ENCODE measurements around the gene CHCHD6. TPM values are rescaled to one million over a fixed set of nuclear protein-coding genes. Genes with fewer than 3 reads are reported as not detected.

Gene CHCHD6
- polyA plus RNA-seq, 1 donor from 2014 or later = 102 TPM

GRCh38 chr3:126991366-126992200 lies 287.5 kb downstream of the CHCHD6 start:
- no peak for TF ChIP-seq RAD21 (conservative IDR thresholded peaks at IDR 0.05)
- TF ChIP-seq CTCF (IDR thresholded peaks at IDR 0.05; ENCODE audit: poor library complexity, severe bottlenecking) = no peak
- TF ChIP-seq MXI1 (conservative IDR thresholded peaks at IDR 0.05; ENCODE audit: poor library complexity, severe bottlenecking) = no peak
- TF ChIP-seq SMC3 (conservative IDR thresholded peaks at IDR 0.05; ENCODE audit: poor library complexity) = no peak
- TF ChIP-seq EZH2 (IDR thresholded peaks at IDR 0.05; ENCODE audit: borderline replicate concordance, insufficient read depth, low read length, poor library complexity, severe bottlenecking) = no peak
- TF ChIP-seq POLR2AphosphoS5 (IDR thresholded peaks at IDR 0.05) = no peak
- no peak for TF ChIP-seq EP300 (conservative IDR thresholded peaks at IDR 0.05; ENCODE audit: poor library complexity, severe bottlenecking)
- TF ChIP-seq REST (IDR thresholded peaks at IDR 0.05; ENCODE audit: borderline replicate concordance) = no peak
- no peak for TF ChIP-seq TAF1 (IDR thresholded peaks at IDR 0.05; ENCODE audit: low read depth)
- Histone ChIP-seq H3K79me2 (replicated peaks; ENCODE audit: insufficient read depth, low read length) (peaks cover 50% of the 10 kb centered on the region), H3K27ac (ENCODE audit: low read length) (no peak overlapping the region), H3K9me3 (ENCODE audit: low read length) (no peaks in the 10 kb centered on the region), H3K36me3 (ENCODE audit: insufficient read depth, low read length) (peaks cover 9% of the 10 kb centered on the region), H3K9me2 (ENCODE audit: insufficient read depth, low read length) (no peaks in the 10 kb centered on the region), H2AFZ (ENCODE audit: low read depth, low read length) (no peak overlapping the region), H3K27me3 (ENCODE audit: insufficient read depth, low read depth, low read length) (no peaks in the 10 kb centered on the region), H3F3A (ENCODE audit: insufficient read depth, low read length, poor library complexity, severe bottlenecking) (no peaks in the 10 kb centered on the region), H4K20me1 (ENCODE audit: insufficient read depth) (peaks cover 70% of the 10 kb centered on the region), H3K4me3 (ENCODE audit: low read length) (no peak overlapping the region), H3K9ac (ENCODE audit: low read length) (no peak overlapping the region), H3K4me2 (ENCODE audit: low read length) (no peak overlapping the region)

GRCh38 chr3:126992216-126992615 lies 288.2 kb downstream of the CHCHD6 start:
- Histone ChIP-seq H3K27ac (ENCODE audit: low read length) (no peak overlapping the region), H3F3A (ENCODE audit: insufficient read depth, low read length, poor library complexity, severe bottlenecking) (no peaks in the 10 kb centered on the region), H3K4me2 (ENCODE audit: low read length) (no peak overlapping the region), H3K9ac (ENCODE audit: low read length) (no peak overlapping the region), H3K4me3 (ENCODE audit: low read length) (no peak overlapping the region), H3K79me2 (replicated peaks; ENCODE audit: insufficient read depth, low read length) (peaks cover 48% of the 10 kb centered on the region), H3K36me3 (ENCODE audit: insufficient read depth, low read length) (peaks cover 9% of the 10 kb centered on the region), H3K9me2 (ENCODE audit: insufficient read depth, low read length) (no peaks in the 10 kb centered on the region), H4K20me1 (ENCODE audit: insufficient read depth) (peaks cover 70% of the 10 kb centered on the region), H2AFZ (ENCODE audit: low read depth, low read length) (no peak overlapping the region), H3K27me3 (ENCODE audit: insufficient read depth, low read depth, low read length) (no peaks in the 10 kb centered on the region), H3K9me3 (ENCODE audit: low read length) (no peaks in the 10 kb centered on the region)
- TF ChIP-seq TAF1 (IDR thresholded peaks at IDR 0.05; ENCODE audit: low read depth) (no peak), SMC3 (conservative IDR thresholded peaks at IDR 0.05; ENCODE audit: poor library complexity) (no peak), EZH2 (IDR thresholded peaks at IDR 0.05; ENCODE audit: borderline replicate concordance, insufficient read depth, low read length, poor library complexity, severe bottlenecking) (no peak), RAD21 (conservative IDR thresholded peaks at IDR 0.05) (no peak), POLR2AphosphoS5 (IDR thresholded peaks at IDR 0.05) (no peak), MXI1 (conservative IDR thresholded peaks at IDR 0.05; ENCODE audit: poor library complexity, severe bottlenecking) (no peak), CTCF (IDR thresholded peaks at IDR 0.05; ENCODE audit: poor library complexity, severe bottlenecking) (no peak), EP300 (conservative IDR thresholded peaks at IDR 0.05; ENCODE audit: poor library complexity, severe bottlenecking) (no peak), REST (IDR thresholded peaks at IDR 0.05; ENCODE audit: borderline replicate concordance) (no peak)

All from neural cell (in vitro differentiated cells).